Natural killer cell (primary cell): ENCODE measurements around the gene ELAVL1. TPM values are rescaled to one million over a fixed set of nuclear protein-coding genes. Genes with fewer than 3 reads are reported as not detected.

Source experiments
- ATAC-seq, 3 donors: fragments of 150-1000 bp in 2 of 3; fragments of 200-7000 bp in 1 of 3; cut with Tn5 transposase; 1 replicate in 1 of 3; 2 replicates in 2 of 3; pipeline ENCODE4 v1.10.0; 2021; ENCODE audit warnings: mild to moderate bottlenecking in 2 of 3, moderate library complexity in 2 of 3
- DNase-seq, 2 donors: peaks; one replicate each; pipeline versions ENCODE4 v3.0.0 to v3.0.0-alpha.2; 2013 to 2021; ENCODE audit warnings: mixed read lengths in 1 of 2
- H3K27ac ChIP-seq: one replicate; pipeline ENCODE4 v1.5.1; 2013; ENCODE audit warnings: mild to moderate bottlenecking, low read length
- H3K27me3 ChIP-seq: one replicate; pipeline ENCODE4 v1.6.1; 2013; ENCODE audit warnings: low read length; ENCODE audit not compliant: control insufficient read depth, insufficient read depth
- H3K36me3 ChIP-seq: one replicate; pipeline ENCODE4 v1.6.1; 2013; ENCODE audit warnings: low read length; ENCODE audit not compliant: control insufficient read depth, insufficient read depth
- H3K4me1 ChIP-seq: one replicate; pipeline ENCODE4 v1.6.1; 2013; ENCODE audit warnings: low read length; ENCODE audit not compliant: control insufficient read depth, insufficient read depth
- H3K4me3 ChIP-seq: one replicate; pipeline ENCODE4 v1.5.1; 2013; ENCODE audit warnings: low read length
- H3K9me3 ChIP-seq: one replicate; pipeline ENCODE4 v1.6.1; 2013; ENCODE audit warnings: low read length; ENCODE audit not compliant: control insufficient read depth, insufficient read depth
- H3K27ac Mint-ChIP-seq, 2 donors: one replicate each; pipeline ENCODE4 v1.8.0; 2022; ENCODE audit warnings: mild to moderate bottlenecking in 2 of 2, mixed read lengths in 2 of 2, moderate library complexity in 1 of 2
- H3K27me3 Mint-ChIP-seq, 2 donors: one replicate each; pipeline ENCODE4 v1.8.0; 2022; ENCODE audit warnings: low read depth in 2 of 2, mixed read lengths in 2 of 2
- H3K36me3 Mint-ChIP-seq: one replicate; pipeline ENCODE4 v1.8.0; 2022; ENCODE audit warnings: mixed read lengths
- H3K4me1 Mint-ChIP-seq, 2 donors: one replicate each; pipeline ENCODE4 v1.8.0; 2022; ENCODE audit warnings: mixed read lengths in 2 of 2
- H3K4me3 Mint-ChIP-seq: one replicate; pipeline ENCODE4 v1.8.0; 2022; ENCODE audit warnings: mild to moderate bottlenecking, moderate library complexity, mixed read lengths
- H3K9me3 Mint-ChIP-seq, 2 donors: one replicate each; pipeline ENCODE4 v1.8.0; 2022; ENCODE audit warnings: mixed read lengths in 2 of 2
- WGBS: methylation state at CpG from one replicate; pipeline ENCODE4 v1.1.7; 2013; ENCODE audit warnings: missing lambda C conversion rate; ENCODE audit not compliant: insufficient coverage; 5-methylcytosine and 5-hydroxymethylcytosine counted together
- intact Hi-C: fragments of 100-400 bp; cut with micrococcal nuclease; formaldehyde crosslinking; loops from one replicate; pipeline ENCODE4 v1.14.2; 2022
- total RNA-seq, 4 donors: library from RNA; stranded (reverse); fragments of 120-200 nt in 1 of 4; gene quantifications; one replicate each; pipeline versions ENCODE4 v1.2.3 to v1.2.4, GENCODE V29; 2013 to 2022
- TF ChIP-seq, protein P1 (sequence below): fragments of 200-600 bp; IDR thresholded peaks from one replicate; pipeline ENCODE4 v1.8.0; 2022; ENCODE audit warnings: antibody characterized with exemption

The ELAVL1 gene
- total RNA-seq, 3 donors from 2014 or later (not counting 1 experiment from before 2014, with no cell fraction given), result 36.9 to 43.9 (median 43.8) TPM

DNA sequence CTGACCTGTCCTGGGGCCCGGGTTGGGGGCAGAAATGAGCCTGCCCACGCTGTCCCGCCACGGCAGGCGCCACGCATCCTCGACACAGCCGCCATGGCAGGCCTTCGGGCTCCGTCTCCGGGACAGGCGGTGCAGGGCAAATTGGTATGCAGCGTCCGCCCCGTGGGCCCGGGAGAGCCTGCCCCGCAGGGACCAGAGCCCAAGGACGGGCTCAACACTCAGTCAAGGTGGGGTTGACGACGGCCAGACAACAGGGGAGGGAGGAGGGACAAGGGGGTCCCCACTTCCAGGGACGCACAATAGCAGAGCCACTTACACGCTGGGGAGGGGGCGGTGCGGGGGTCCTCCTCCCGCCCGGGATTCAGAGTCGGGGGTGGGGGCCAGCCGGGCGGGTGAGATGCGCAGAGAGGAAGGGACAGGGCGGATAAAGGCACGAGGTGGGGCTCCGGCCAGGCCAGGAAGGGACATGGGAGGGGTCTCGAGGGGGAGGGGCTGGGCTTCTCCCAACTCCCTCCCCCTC lies 80.7 kb downstream of the ELAVL1 start:
- H3K4me1 Mint-ChIP-seq, result peaks cover 13 to 41% of the 10 kb centered on the region in 2 donors
- H3K4me1 ChIP-seq, result peaks cover 37% of the 10 kb centered on the region
- DNase-seq, result no peak
- no peaks in the 10 kb centered on the region for H3K36me3 Mint-ChIP-seq
- H3K27ac Mint-ChIP-seq, result peak overlapping the region in 1 of 2 donors; percentile 74
- H3K9me3 Mint-ChIP-seq, result no peaks in the 10 kb centered on the region
- intact Hi-C loops, result loop anchor here (1.0 kb wide), 1 partner anchor 71 kb away; no protein-coding TSS in a partner anchor
- H3K27me3 Mint-ChIP-seq, result peaks cover 0 to 5% of the 10 kb centered on the region in 2 donors
- H3K27me3 ChIP-seq, result no peaks in the 10 kb centered on the region
- 59% methylated on average over 32 of the region's 34 CpGs for WGBS
- TF ChIP-seq, protein P1, sequence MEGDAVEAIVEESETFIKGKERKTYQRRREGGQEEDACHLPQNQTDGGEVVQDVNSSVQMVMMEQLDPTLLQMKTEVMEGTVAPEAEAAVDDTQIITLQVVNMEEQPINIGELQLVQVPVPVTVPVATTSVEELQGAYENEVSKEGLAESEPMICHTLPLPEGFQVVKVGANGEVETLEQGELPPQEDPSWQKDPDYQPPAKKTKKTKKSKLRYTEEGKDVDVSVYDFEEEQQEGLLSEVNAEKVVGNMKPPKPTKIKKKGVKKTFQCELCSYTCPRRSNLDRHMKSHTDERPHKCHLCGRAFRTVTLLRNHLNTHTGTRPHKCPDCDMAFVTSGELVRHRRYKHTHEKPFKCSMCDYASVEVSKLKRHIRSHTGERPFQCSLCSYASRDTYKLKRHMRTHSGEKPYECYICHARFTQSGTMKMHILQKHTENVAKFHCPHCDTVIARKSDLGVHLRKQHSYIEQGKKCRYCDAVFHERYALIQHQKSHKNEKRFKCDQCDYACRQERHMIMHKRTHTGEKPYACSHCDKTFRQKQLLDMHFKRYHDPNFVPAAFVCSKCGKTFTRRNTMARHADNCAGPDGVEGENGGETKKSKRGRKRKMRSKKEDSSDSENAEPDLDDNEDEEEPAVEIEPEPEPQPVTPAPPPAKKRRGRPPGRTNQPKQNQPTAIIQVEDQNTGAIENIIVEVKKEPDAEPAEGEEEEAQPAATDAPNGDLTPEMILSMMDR, result no peak
- no peak overlapping the region for H3K4me3 Mint-ChIP-seq
- no peak for ATAC-seq
- no peak overlapping the region for H3K4me3 ChIP-seq
- H3K27ac ChIP-seq, result no peak overlapping the region
- peaks cover 11% of the 10 kb centered on the region for H3K36me3 ChIP-seq
- no peaks in the 10 kb centered on the region for H3K9me3 ChIP-seq

DNA sequence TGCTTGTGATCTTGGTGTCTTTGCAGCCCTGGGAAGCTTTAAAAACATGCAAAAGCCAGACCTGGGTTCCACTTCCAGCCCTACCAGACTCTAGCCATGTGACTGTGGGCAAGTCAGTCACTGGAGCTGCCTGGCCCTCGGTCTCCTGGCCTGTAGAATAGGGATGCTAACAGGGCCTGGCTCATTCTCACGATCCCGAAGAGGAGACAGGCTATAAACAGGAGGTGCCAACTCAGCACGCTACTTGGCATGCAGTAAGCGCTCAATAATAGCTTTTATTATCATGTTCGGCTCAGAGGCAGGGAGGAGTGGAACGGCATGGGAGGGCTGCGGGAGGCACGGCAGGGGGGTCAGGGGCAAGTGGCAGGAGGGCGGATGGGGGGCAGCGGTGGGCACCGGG lies 81.2 kb downstream of the ELAVL1 start:
- Histone ChIP-seq H3K4me3 (no peak overlapping the region), H3K27ac (no peak overlapping the region), H3K4me1 (peaks cover 37% of the 10 kb centered on the region), H3K9me3 (no peaks in the 10 kb centered on the region), H3K36me3 (peaks cover 11% of the 10 kb centered on the region), H3K27me3 (no peaks in the 10 kb centered on the region)
- ATAC-seq, result no peak
- intact Hi-C loops, result no loop called here
- Mint-ChIP-seq H3K9me3 (no peaks in the 10 kb centered on the region), H3K4me3 (peak overlapping the region; percentile 55), H3K27ac (peak overlapping the region in 1 of 2 donors; percentile 47), H3K36me3 (no peaks in the 10 kb centered on the region), H3K27me3 (peaks cover 0 to 7% of the 10 kb centered on the region in 2 donors), H3K4me1 (peaks cover 16 to 41% of the 10 kb centered on the region in 2 donors)
- 93% methylated on average over 12 of the region's 12 CpGs for WGBS
- TF ChIP-seq, protein P1, result no peak
- no peak for DNase-seq

DNA sequence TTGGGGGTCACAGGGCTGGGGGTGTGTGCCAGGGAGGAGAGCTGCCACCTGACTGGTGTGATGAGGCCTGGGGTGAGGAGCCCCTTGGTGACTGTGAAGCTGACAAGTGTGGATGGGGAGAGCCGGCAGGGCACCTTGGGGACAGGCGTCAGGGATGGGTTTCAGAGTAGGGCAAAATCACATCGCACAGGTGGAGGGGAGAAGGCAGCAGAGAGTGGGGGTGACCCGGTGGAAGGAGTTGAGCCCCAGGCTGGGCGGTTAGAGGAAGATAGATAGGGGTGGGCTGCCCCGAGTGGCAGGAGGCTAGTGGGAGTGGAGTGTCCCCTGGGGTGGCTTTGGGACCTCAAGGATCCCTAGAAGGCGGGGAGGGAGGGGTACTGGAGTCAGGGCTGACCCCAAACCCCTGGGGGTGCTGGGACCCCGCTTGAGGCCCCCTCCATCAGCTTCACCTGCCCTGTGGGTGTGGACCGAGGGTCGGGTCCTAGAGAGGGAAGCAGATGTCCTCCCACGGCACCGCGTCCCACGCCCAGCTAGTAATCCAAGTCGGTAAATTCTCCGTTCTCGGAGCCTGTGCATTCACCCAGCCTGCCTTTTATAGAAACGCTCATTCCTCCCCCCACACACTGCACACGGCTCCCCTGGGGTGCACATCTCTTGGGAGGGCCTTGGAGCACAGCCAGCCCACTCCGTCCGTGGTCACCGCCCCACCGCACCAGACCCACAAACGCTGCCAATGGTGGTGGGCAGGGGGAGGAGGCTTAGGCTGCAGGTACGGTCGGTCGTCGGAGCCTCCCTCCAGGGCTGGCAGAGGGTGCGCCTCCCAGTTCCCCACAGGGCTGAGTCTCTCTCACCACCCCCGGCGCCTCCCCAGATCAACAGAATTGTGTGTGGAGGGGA lies 81.9 kb downstream of the ELAVL1 start:
- 69% methylated on average over 29 of the region's 31 CpGs for WGBS
- TF ChIP-seq, protein P1, result no peak
- Histone ChIP-seq H3K4me1 (peaks cover 41% of the 10 kb centered on the region), H3K36me3 (peaks cover 11% of the 10 kb centered on the region), H3K4me3 (no peak overlapping the region), H3K9me3 (no peaks in the 10 kb centered on the region), H3K27ac (no peak overlapping the region), H3K27me3 (peaks cover 7% of the 10 kb centered on the region)
- intact Hi-C loops, result no loop called here
- DNase-seq (no peak), ATAC-seq (no peak)
- Mint-ChIP-seq H3K4me3 (peak overlapping the region; percentile 49), H3K27me3 (peaks cover 0 to 7% of the 10 kb centered on the region in 2 donors), H3K27ac (peak overlapping the region in 1 of 2 donors; percentile 62), H3K4me1 (peaks cover 16 to 36% of the 10 kb centered on the region in 2 donors), H3K9me3 (no peaks in the 10 kb centered on the region), H3K36me3 (no peaks in the 10 kb centered on the region)
